Kidney (tissue), 14 donors: ENCODE results near the gene PTCD1. TPM values are rescaled to one million over a fixed set of nuclear protein-coding genes. Genes with fewer than 3 reads are reported as not detected.

Experiments used
- DNase-seq, 5 donors: peaks; one replicate each; pipeline ENCODE4 v3.0.0-alpha.2; 2013 to 2020
- FAIRE-seq: peaks from 2 replicates; lab custom pipeline; 2012; peaks lifted over from hg19 to GRCh38; lab: Jason Lieb, UNC
- H3K27ac ChIP-seq, 2 donors: one replicate each; pipeline ENCODE4 v1.7.0; 2013; ENCODE audit warnings: low read depth in 2 of 2, low read length in 2 of 2, inconsistent platforms in 1 of 2
- H3K27me3 ChIP-seq: one replicate; pipeline ENCODE4 v1.7.1; 2013; ENCODE audit warnings: low read length, inconsistent platforms; ENCODE audit not compliant: control insufficient read depth, insufficient read depth
- H3K36me3 ChIP-seq, 3 donors: one replicate each; pipeline versions ENCODE4 v1.7.0 to v1.7.1; 2013; ENCODE audit warnings: low read length in 3 of 3, control low read depth in 1 of 3, inconsistent platforms in 1 of 3; ENCODE audit not compliant: insufficient read depth in 3 of 3, control insufficient read depth in 2 of 3
- H3K4me1 ChIP-seq, 3 donors: one replicate each; pipeline versions ENCODE4 v1.7.0 to v1.7.1; 2013; ENCODE audit warnings: low read length in 3 of 3, inconsistent platforms in 1 of 3, low read depth in 1 of 3; ENCODE audit not compliant: control insufficient read depth in 2 of 3, insufficient read depth in 2 of 3
- H3K4me3 ChIP-seq, 3 donors: one replicate each; pipeline versions ENCODE4 v1.7.0 to v1.8.1; 2013; ENCODE audit warnings: low read length in 3 of 3, control low read depth in 1 of 3, inconsistent platforms in 1 of 3
- H3K9ac ChIP-seq, 3 donors: one replicate each; pipeline versions ENCODE4 v1.7.0 to v1.7.1; 2013; ENCODE audit warnings: low read length in 3 of 3, control low read depth in 1 of 3, inconsistent platforms in 1 of 3
- H3K9me3 ChIP-seq, 3 donors: one replicate each; pipeline versions ENCODE4 v1.7.0 to v1.7.1; 2013; ENCODE audit warnings: low read length in 3 of 3, control low read depth in 1 of 3, inconsistent platforms in 1 of 3; ENCODE audit not compliant: control insufficient read depth in 2 of 3, insufficient read depth in 1 of 3
- CTCF ChIP-seq: IDR thresholded peaks from 3 replicates; pipeline ENCODE4 v1.5.1; 2012; ENCODE audit warnings: mild to moderate bottlenecking, moderate library complexity, borderline replicate concordance; ENCODE audit not compliant: insufficient read depth; ENCODE audit errors: extremely low read depth
- intact Hi-C: fragments of 100-400 bp; cut with DNase I; formaldehyde crosslinking; loops from one replicate; pipeline ENCODE4 v1.11.1; 2022
- polyA plus RNA-seq: library from polyadenylated mRNA; stranded (reverse); fragments of 350-450 nt; fragmentation: Illumina TruSeq; extraction: RNeasy Lipid Tissue Mini Kit (QIAGEN cat#74804); gene quantifications from one replicate; pipeline ENCODE4 v1.2.3, GENCODE V29; 2014; ENCODE audit warnings: low read depth, low replicate concordance; ENCODE audit not compliant: insufficient read depth
- total RNA-seq: library from RNA; stranded (reverse); fragmentation: NEBNext Ultra II Directional; extraction: Animal tissue kit (Norgen Biotek cat#: 25700); gene quantifications from one replicate; pipeline ENCODE4 v1.2.1, GENCODE V29; 2021
- donor health status: control.
- donor health status: control.
- donor health status: control.
- donor health status: control.
- donor health status: control.
- donor health status: DM: yes; HTN: yes; CAD: no.
- donor health status: Normal renal cell carcinoma (clear cell type).

Gene PTCD1
- total and polyA plus RNA-seq, 2 donors from 2014 or later: 2.9 to 5.4 TPM

GRCh38 chr7:99384523-99384922 is 54.1 kb downstream of the PTCD1 start:
- FAIRE-seq (no peak), DNase-seq (no peak)
- H3K9me3 ChIP-seq: no peaks in the 10 kb centered on the region
- intact Hi-C loops: no loop called here
- H3K27me3 ChIP-seq: no peaks in the 10 kb centered on the region
- H3K27ac ChIP-seq: no peak overlapping the region
- peaks cover 0 to 20% (median 0%) of the 10 kb centered on the region in 3 donors for H3K4me1 ChIP-seq
- no peak overlapping the region for H3K9ac ChIP-seq
- no peak for TF ChIP-seq CTCF
- H3K4me3 ChIP-seq: no peak overlapping the region
- H3K36me3 ChIP-seq: peaks cover 0 to 7% (median 0%) of the 10 kb centered on the region in 3 donors

GRCh38 chr7:99383791-99384370 is 54.7 kb downstream of the PTCD1 start:
- intact Hi-C loops: no loop called here
- no peaks in the 10 kb centered on the region for H3K9me3 ChIP-seq
- H3K36me3 ChIP-seq: peaks cover 0 to 6% (median 0%) of the 10 kb centered on the region in 3 donors
- FAIRE-seq (no peak), DNase-seq (no peak)
- H3K9ac ChIP-seq: no peak overlapping the region
- H3K4me3 ChIP-seq: no peak overlapping the region
- H3K4me1 ChIP-seq: peaks cover 0 to 25% (median 0%) of the 10 kb centered on the region in 3 donors
- no peak for TF ChIP-seq CTCF
- no peak overlapping the region for H3K27ac ChIP-seq
- H3K27me3 ChIP-seq: no peaks in the 10 kb centered on the region

GRCh38 chr7:99383203-99383602 is 55.4 kb downstream of the PTCD1 start:
- DNase-seq (no peak), FAIRE-seq (no peak)
- no peak for TF ChIP-seq CTCF
- H3K9me3 ChIP-seq: no peaks in the 10 kb centered on the region
- H3K36me3 ChIP-seq: peaks cover 0 to 5% (median 0%) of the 10 kb centered on the region in 3 donors
- H3K9ac ChIP-seq: no peak overlapping the region
- intact Hi-C loops: no loop called here
- H3K4me1 ChIP-seq: peaks cover 0 to 25% (median 0%) of the 10 kb centered on the region in 3 donors
- H3K4me3 ChIP-seq: no peak overlapping the region
- H3K27ac ChIP-seq: no peak overlapping the region
- H3K27me3 ChIP-seq: no peaks in the 10 kb centered on the region
